Measurements from ENCODE around the gene TFRC. TPM values are rescaled to one million over a fixed set of nuclear protein-coding genes. Genes with fewer than 3 reads are reported as not detected.

TFRC gene
- polyA plus RNA-seq, result 100 to 1,000 TPM in 1 of 4 donors, 10 to 100 TPM in 3; 12.7 to 108 (median 50.4) TPM
- long read RNA-seq, donor 1, result 0 reads
- long read RNA-seq, donor 2, full-length matches to known transcripts, result 6 of 6 reads
- long read RNA-seq, donor 2, partial matches to known transcripts, result 0 of 6 reads
- long read RNA-seq, donor 2, other reads (novel, unspliced or antisense), result 0 of 6 reads
- long read RNA-seq, donor 3, full-length matches to known transcripts, result 1 of 10 reads
- long read RNA-seq, donor 3, partial matches to known transcripts, result 9 of 10 reads
- long read RNA-seq, donor 3, other reads (novel, unspliced or antisense), result 0 of 10 reads
- long read RNA-seq, donor 4, result 0 reads
- long read RNA-seq, donor 5, result 0 reads
- long read RNA-seq, donor 6, full-length matches to known transcripts, result 3 of 3 reads
- long read RNA-seq, donor 6, partial matches to known transcripts, result 0 of 3 reads
- long read RNA-seq, donor 6, other reads (novel, unspliced or antisense), result 0 of 3 reads
- long read RNA-seq, donor 7, result 0 reads
- long read RNA-seq, donor 8, result 0 reads
- long read RNA-seq, donor 9, result 0 reads
- long read RNA-seq, donor 10, full-length matches to known transcripts, result 9 of 15 reads
- long read RNA-seq, donor 10, partial matches to known transcripts, result 6 of 15 reads
- long read RNA-seq, donor 10, other reads (novel, unspliced or antisense), result 0 of 15 reads

DNA sequence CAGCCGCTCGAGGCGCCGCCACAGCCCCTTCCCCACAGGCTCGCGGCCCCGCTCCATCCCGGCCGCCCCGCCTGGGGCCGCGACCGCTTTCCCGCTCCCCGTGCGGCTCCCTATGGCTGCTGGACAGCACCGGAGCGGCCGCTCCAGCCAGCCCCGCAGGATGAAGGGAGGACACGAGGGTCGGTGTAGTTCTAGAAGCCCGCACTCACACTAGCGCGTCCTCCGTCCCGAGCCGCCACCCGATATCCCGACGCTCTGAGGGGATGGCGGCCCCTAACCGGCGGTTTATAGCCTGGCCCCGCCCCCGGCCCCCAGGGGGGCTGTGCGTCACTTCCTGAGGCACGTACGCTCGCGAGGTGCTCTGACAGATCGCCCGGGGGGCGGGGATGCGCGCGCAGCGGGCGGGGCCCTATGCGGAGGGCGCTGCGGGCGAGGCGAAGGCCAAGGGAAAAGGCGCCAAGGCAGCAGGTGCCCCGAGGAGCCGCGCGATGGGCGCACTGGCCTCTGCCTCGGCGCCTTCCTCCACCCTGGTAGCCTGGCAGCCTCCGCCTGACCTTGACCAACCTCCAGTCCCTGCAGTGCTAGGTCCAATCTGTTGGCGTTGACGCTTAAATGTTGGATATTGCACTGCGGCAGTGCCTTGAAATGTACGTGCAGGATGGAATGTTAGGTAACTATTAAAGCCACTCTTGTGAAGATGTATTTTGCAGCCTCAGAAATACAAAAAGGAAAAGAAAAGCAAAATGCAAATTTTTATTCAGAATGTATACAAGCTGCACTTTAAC lies at the start of gene TFRC:
Gene TFRC (minus strand): TSS at position 257 of the 785 bp plus-strand sequence. CDS start 4,991 bp downstream, outside the sequence.
- H3K27ac ChIP-seq (ENCODE audit: low read depth in 1 of 3, low read length in 2 of 3), result peak within 1 kb of the TSS; percentile 96 to 99 (median 97)
- no peaks in the 10 kb centered on the region for H3K9me3 ChIP-seq (ENCODE audit: control insufficient read depth in 2 of 2, insufficient read depth in 1 of 2, low read depth in 1 of 2, low read length in 1 of 2)
- H3K36me3 ChIP-seq (ENCODE audit: control insufficient read depth in 3 of 3, insufficient read depth in 2 of 3, low read depth in 1 of 3, low read length in 3 of 3), result peaks cover 0 to 3% (median 0%) of the 10 kb centered on the region in 3 donors
- peak; percentile 98 to 99 for DNase-seq
- H3K4me1 ChIP-seq (ENCODE audit: control insufficient read depth in 3 of 3, insufficient read depth in 2 of 3, low read depth in 1 of 3, low read length in 2 of 3), result peaks cover 0 to 15% (median 2%) of the 10 kb centered on the region in 3 donors
- FAIRE-seq, result no peak
- H3K4me3 ChIP-seq (ENCODE audit: low read depth in 1 of 3, low read length in 3 of 3), result peak within 1 kb of the TSS; percentile 78 to 89 (median 82)
- WGBS, 3 donors, result 1% methylated on average over 42 to 67 of the region's 67 CpGs
- H3K27me3 ChIP-seq (ENCODE audit: control insufficient read depth in 3 of 3, insufficient read depth in 3 of 3, low read length in 3 of 3), result no peaks in the 10 kb centered on the region

DNA sequence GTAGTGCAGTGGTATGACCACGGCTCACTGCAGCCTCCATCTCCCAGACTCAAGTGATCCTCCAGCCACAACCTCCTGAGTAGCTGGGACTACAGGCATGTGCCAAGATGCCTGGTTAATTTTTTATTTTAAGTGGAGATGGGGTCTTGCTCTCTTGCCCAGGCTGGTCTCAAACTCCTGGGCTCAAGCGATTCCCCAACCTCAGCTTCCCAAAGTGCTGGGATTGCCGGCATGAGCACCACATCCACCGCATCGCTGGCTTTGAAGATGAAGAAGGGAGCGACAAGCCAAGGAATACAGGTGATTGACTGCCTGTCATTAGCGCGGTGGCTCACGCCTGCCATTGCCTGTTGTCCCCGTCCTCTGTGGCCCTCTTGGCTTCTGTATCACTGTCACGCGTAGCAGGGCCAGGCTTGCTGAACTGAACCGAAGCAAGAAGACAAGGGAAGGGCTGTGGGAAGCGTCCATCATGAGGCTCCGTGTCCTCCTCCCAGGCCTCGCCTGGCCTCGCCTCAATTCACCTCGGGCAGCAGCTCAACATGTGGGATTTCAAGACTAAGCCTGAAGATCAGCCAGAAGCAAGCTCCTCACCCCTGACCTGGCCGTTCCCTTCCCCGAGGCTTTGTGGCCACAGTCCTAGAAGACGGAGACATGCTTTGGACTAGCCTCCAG lies 46.4 kb upstream of the TFRC start:
- Histone ChIP-seq H3K9me3 (ENCODE audit: control insufficient read depth in 2 of 2, insufficient read depth in 1 of 2, low read depth in 1 of 2, low read length in 1 of 2) (no peaks in the 10 kb centered on the region), H3K4me1 (ENCODE audit: control insufficient read depth in 3 of 3, insufficient read depth in 2 of 3, low read depth in 1 of 3, low read length in 2 of 3) (peaks cover 0 to 6% (median 0%) of the 10 kb centered on the region in 3 donors), H3K4me3 (ENCODE audit: low read depth in 1 of 3, low read length in 3 of 3) (no peak overlapping the region), H3K27ac (ENCODE audit: low read depth in 1 of 3, low read length in 2 of 3) (no peak overlapping the region), H3K36me3 (ENCODE audit: control insufficient read depth in 3 of 3, insufficient read depth in 2 of 3, low read depth in 1 of 3, low read length in 3 of 3) (no peaks in the 10 kb centered on the region), H3K27me3 (ENCODE audit: control insufficient read depth in 3 of 3, insufficient read depth in 3 of 3, low read length in 3 of 3) (no peaks in the 10 kb centered on the region)
- FAIRE-seq (no peak), DNase-seq (no peak)
- WGBS, 3 donors, result 95 to 97% (median 95%) methylated on average over 21 of the region's 21 CpGs

DNA sequence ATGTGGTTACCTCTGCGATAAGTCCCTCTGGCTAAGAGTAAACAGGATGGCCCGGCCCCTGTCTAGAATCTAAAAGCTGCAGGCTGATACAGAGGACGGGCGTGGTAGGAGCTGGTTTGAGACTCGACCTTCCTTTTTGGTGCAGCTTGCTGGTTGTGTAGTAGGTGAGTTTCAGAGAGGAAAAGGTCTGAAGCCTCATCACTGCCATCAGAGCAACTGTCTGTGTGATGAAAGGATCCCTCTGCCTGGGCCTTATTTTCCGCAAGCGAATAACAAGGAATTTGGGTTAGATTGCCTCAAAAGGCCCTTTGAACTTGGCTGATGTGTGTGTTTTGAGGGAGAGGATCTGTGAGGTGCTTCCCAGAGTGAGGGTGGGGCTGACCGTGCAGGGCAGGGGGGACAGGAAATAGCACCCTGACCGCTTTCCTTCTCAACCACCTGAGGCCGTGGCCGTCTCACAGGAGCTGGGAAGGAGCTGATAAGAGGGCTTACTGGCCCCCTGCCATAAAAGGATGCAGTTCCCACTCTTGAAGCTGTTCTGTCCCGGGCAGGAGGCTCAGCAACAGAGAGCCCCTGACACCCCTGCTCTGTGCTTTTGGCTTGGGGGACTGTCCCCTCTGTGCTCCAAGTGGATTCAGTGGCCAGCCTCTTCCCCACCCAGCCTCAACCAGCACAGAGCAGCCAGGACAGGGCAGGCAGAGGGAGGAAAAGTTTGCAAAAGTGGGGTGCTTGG lies 45.6 kb upstream of the TFRC start:
- Histone ChIP-seq H3K4me3 (ENCODE audit: low read depth in 1 of 3, low read length in 3 of 3) (no peak overlapping the region), H3K9me3 (ENCODE audit: control insufficient read depth in 2 of 2, insufficient read depth in 1 of 2, low read depth in 1 of 2, low read length in 1 of 2) (no peaks in the 10 kb centered on the region), H3K27me3 (ENCODE audit: control insufficient read depth in 3 of 3, insufficient read depth in 3 of 3, low read length in 3 of 3) (no peaks in the 10 kb centered on the region), H3K36me3 (ENCODE audit: control insufficient read depth in 3 of 3, insufficient read depth in 2 of 3, low read depth in 1 of 3, low read length in 3 of 3) (no peaks in the 10 kb centered on the region), H3K27ac (ENCODE audit: low read depth in 1 of 3, low read length in 2 of 3) (no peak overlapping the region), H3K4me1 (ENCODE audit: control insufficient read depth in 3 of 3, insufficient read depth in 2 of 3, low read depth in 1 of 3, low read length in 2 of 3) (peaks cover 0 to 6% (median 0%) of the 10 kb centered on the region in 3 donors)
- WGBS, 3 donors, result 15 to 27% (median 16%) methylated on average over 12 of the region's 12 CpGs
- FAIRE-seq, result no peak
- DNase-seq, result peak; percentile 37 to 45

DNA sequence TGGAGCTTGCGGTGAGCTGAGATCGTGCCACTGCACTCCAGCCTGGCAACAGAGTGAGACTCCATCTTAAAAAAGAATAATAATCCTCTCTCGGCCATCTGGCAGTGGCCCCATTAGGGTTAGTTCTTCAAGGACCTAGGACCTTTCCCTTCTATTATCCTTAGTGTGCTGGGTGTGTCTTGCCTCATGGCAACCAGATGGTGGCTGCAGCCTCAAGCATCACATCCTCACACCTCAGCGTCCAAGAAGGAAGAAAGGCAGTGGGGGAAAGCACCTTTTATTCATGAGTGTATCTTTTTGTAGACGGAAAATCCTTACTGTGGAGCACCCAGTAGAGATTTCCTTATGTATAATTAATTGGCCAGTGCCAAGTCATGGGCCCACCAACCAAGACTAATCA lies 42.7 kb upstream of the TFRC start:
- Histone ChIP-seq H3K4me1 (ENCODE audit: control insufficient read depth in 3 of 3, insufficient read depth in 2 of 3, low read depth in 1 of 3, low read length in 2 of 3) (peaks cover 0 to 12% (median 0%) of the 10 kb centered on the region in 3 donors), H3K27ac (ENCODE audit: low read depth in 1 of 3, low read length in 2 of 3) (no peak overlapping the region), H3K36me3 (ENCODE audit: control insufficient read depth in 3 of 3, insufficient read depth in 2 of 3, low read depth in 1 of 3, low read length in 3 of 3) (no peaks in the 10 kb centered on the region), H3K9me3 (ENCODE audit: control insufficient read depth in 2 of 2, insufficient read depth in 1 of 2, low read depth in 1 of 2, low read length in 1 of 2) (no peaks in the 10 kb centered on the region), H3K4me3 (ENCODE audit: low read depth in 1 of 3, low read length in 3 of 3) (no peak overlapping the region), H3K27me3 (ENCODE audit: control insufficient read depth in 3 of 3, insufficient read depth in 3 of 3, low read length in 3 of 3) (no peaks in the 10 kb centered on the region)
- FAIRE-seq (no peak), DNase-seq (no peak)
- WGBS, 3 donors, result 88 to 95% (median 89%) methylated on average over 5 of the region's 5 CpGs

DNA sequence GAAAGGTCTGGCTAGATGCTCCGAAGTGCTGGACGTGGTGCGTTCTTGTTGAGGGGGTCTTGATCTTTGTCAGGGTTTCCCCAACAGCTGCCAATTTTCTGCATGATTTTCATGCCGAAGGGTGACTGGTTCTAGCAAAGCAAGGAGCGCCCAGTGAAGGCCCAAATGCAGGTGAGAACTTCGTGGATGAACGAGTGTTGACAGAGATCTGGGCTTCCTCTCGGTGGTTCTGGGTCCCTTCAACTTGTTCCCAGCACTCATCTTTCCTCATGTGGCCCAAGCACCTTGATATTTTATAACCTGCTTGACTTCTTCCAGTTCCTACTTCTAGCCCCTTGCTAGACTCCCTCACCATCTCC lies 40.8 kb upstream of the TFRC start:
- DNase-seq, result no peak
- H3K4me3 ChIP-seq (ENCODE audit: low read depth in 1 of 3, low read length in 3 of 3), result no peak overlapping the region
- H3K4me1 ChIP-seq (ENCODE audit: control insufficient read depth in 3 of 3, insufficient read depth in 2 of 3, low read depth in 1 of 3, low read length in 2 of 3), result peaks cover 0 to 10% (median 0%) of the 10 kb centered on the region in 3 donors
- H3K9me3 ChIP-seq (ENCODE audit: control insufficient read depth in 2 of 2, insufficient read depth in 1 of 2, low read depth in 1 of 2, low read length in 1 of 2), result no peaks in the 10 kb centered on the region
- 89 to 95% (median 90%) methylated on average over 8 of the region's 8 CpGs for WGBS, 3 donors
- FAIRE-seq, result no peak
- H3K27ac ChIP-seq (ENCODE audit: low read depth in 1 of 3, low read length in 2 of 3), result no peak overlapping the region
- H3K36me3 ChIP-seq (ENCODE audit: control insufficient read depth in 3 of 3, insufficient read depth in 2 of 3, low read depth in 1 of 3, low read length in 3 of 3), result no peaks in the 10 kb centered on the region
- H3K27me3 ChIP-seq (ENCODE audit: control insufficient read depth in 3 of 3, insufficient read depth in 3 of 3, low read length in 3 of 3), result no peaks in the 10 kb centered on the region

DNA sequence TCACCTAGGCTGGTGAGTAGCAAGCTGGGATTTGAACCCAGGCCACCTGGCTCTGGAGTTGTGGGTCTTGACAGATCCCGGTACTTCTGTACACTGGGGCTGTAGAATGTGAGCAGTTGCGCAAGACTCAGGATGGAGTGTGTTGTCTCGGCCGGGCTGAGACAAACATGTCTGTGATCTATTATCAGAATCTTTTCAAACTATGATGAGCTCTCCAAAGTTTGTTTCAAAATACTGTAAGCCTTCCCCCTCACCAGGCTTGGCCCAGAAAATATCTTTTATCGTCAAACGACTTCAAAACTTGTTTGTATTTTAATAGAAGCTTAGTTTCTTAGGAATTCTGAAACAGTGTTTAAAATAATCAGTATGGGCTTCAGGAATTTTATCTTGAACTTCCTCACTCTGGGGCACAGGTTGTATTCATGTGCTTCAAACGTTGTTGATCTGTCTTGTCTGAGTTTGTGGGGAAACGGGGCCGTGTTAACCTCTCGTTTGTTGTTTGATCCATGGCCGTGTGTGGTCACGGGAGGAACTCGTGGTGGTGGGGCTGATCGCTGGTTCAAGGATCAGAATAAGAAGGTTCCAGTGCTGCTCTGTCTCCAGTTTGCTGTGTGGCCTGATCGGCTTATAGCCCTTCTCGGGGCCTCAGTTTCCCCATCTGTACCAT lies 40.3 kb upstream of the TFRC start:
- Histone ChIP-seq H3K4me3 (ENCODE audit: low read depth in 1 of 3, low read length in 3 of 3) (no peak overlapping the region), H3K9me3 (ENCODE audit: control insufficient read depth in 2 of 2, insufficient read depth in 1 of 2, low read depth in 1 of 2, low read length in 1 of 2) (no peaks in the 10 kb centered on the region), H3K27me3 (ENCODE audit: control insufficient read depth in 3 of 3, insufficient read depth in 3 of 3, low read length in 3 of 3) (no peaks in the 10 kb centered on the region), H3K36me3 (ENCODE audit: control insufficient read depth in 3 of 3, insufficient read depth in 2 of 3, low read depth in 1 of 3, low read length in 3 of 3) (no peaks in the 10 kb centered on the region), H3K4me1 (ENCODE audit: control insufficient read depth in 3 of 3, insufficient read depth in 2 of 3, low read depth in 1 of 3, low read length in 2 of 3) (peaks cover 0 to 6% (median 0%) of the 10 kb centered on the region in 3 donors), H3K27ac (ENCODE audit: low read depth in 1 of 3, low read length in 2 of 3) (no peak overlapping the region)
- DNase-seq (no peak), FAIRE-seq (no peak)
- 67 to 77% (median 74%) methylated on average over 16 of the region's 16 CpGs for WGBS, 3 donors

DNA sequence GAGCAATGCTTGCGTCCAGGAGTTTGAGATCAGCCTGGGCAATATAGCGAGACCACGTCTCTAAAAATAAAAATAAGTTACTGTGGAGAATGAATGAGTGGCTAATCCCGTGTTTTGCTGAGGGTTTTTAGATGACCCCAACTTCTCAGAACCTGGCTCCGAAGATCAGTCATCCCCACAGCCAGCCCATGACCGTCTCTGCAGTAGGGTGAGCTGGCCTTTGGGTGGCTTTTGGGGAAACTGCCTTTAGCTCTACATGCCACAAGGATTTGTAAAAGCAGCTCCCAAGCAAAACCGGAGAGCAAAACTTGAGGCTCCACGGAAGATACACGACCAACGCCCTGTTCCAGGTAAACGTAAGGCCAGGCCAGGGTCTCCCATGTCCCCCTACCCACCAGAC lies 39.2 kb upstream of the TFRC start:
- Histone ChIP-seq H3K36me3 (ENCODE audit: control insufficient read depth in 3 of 3, insufficient read depth in 2 of 3, low read depth in 1 of 3, low read length in 3 of 3) (no peaks in the 10 kb centered on the region), H3K27ac (ENCODE audit: low read depth in 1 of 3, low read length in 2 of 3) (no peak overlapping the region), H3K9me3 (ENCODE audit: control insufficient read depth in 2 of 2, insufficient read depth in 1 of 2, low read depth in 1 of 2, low read length in 1 of 2) (no peaks in the 10 kb centered on the region), H3K27me3 (ENCODE audit: control insufficient read depth in 3 of 3, insufficient read depth in 3 of 3, low read length in 3 of 3) (no peaks in the 10 kb centered on the region), H3K4me1 (ENCODE audit: control insufficient read depth in 3 of 3, insufficient read depth in 2 of 3, low read depth in 1 of 3, low read length in 2 of 3) (peaks cover 0 to 6% (median 0%) of the 10 kb centered on the region in 3 donors), H3K4me3 (ENCODE audit: low read depth in 1 of 3, low read length in 3 of 3) (no peak overlapping the region)
- FAIRE-seq (no peak), DNase-seq (no peak)
- WGBS, 3 donors, result 89 to 91% (median 91%) methylated on average over 11 of the region's 11 CpGs

All from small intestine (tissue), 16 donors.